GM18951 (cell line): ENCODE results near the gene TMTC3.

Experiments used
- POLR2A ChIP-seq: IDR thresholded peaks from 4 replicates; pipeline ENCODE4 v1.6.1; 2011; ENCODE audit warnings: mild to moderate bottlenecking; ENCODE audit not compliant: insufficient read length, insufficient read depth; ENCODE audit errors: extremely low read depth
- in situ Hi-C: fragments of 300-500 bp; cut with MboI; formaldehyde crosslinking; loops from one replicate; pipeline ENCODE4 v1.12.0; 2022; ENCODE audit warnings: low sequenced_read_pairs, mixed read lengths, inconsistent platforms; ENCODE audit not compliant: unreplicated experiment

The TMTC3 gene

GRCh38 chr12:88144037-88144436 is 1.9 kb downstream of the TMTC3 start:
- in situ Hi-C loops = no loop called here
- TF ChIP-seq POLR2A = no peak

- in situ Hi-C loops = no loop called here
- TF ChIP-seq POLR2A = no peak
Measured at GRCh38 chr12:88144546-88145468, 2.7 kb downstream of the TMTC3 start.

- in situ Hi-C loops = no loop called here
- no peak for TF ChIP-seq POLR2A
Measured at GRCh38 chr12:88145567-88146505, 3.7 kb downstream of the TMTC3 start.

- in situ Hi-C loops = no loop called here
- TF ChIP-seq POLR2A = no peak
Measured at GRCh38 chr12:88150063-88150462, 8.0 kb downstream of the TMTC3 start.

- in situ Hi-C loops = no loop called here
- TF ChIP-seq POLR2A = no peak
Measured at GRCh38 chr12:88153959-88154358, 11.9 kb downstream of the TMTC3 start.

GRCh38 chr12:88156075-88156654 is 14.1 kb downstream of the TMTC3 start:
- TF ChIP-seq POLR2A = no peak
- in situ Hi-C loops = no loop called here

- in situ Hi-C loops = no loop called here
- TF ChIP-seq POLR2A = no peak
Measured at GRCh38 chr12:88163371-88163770, 21.3 kb downstream of the TMTC3 start.

- in situ Hi-C loops = no loop called here
- TF ChIP-seq POLR2A = no peak
Measured at GRCh38 chr12:88166179-88166578, 24.1 kb downstream of the TMTC3 start.

GRCh38 chr12:88167384-88167783 is 25.3 kb downstream of the TMTC3 start:
- TF ChIP-seq POLR2A = no peak
- in situ Hi-C loops = no loop called here

- in situ Hi-C loops = no loop called here
- TF ChIP-seq POLR2A = no peak
Measured at GRCh38 chr12:88172844-88173407, 30.8 kb downstream of the TMTC3 start.

- in situ Hi-C loops = no loop called here
- no peak for TF ChIP-seq POLR2A
Measured at GRCh38 chr12:88175544-88175943, 33.4 kb downstream of the TMTC3 start.

- TF ChIP-seq POLR2A = no peak
- in situ Hi-C loops = no loop called here
Measured at GRCh38 chr12:88179436-88180014, 37.4 kb downstream of the TMTC3 start.

- in situ Hi-C loops = no loop called here
- no peak for TF ChIP-seq POLR2A
Measured at GRCh38 chr12:88181881-88182280, 39.8 kb downstream of the TMTC3 start.

GRCh38 chr12:88182416-88182815 is 40.3 kb downstream of the TMTC3 start:
- in situ Hi-C loops = no loop called here

More at GRCh38 chr12:88182416-88182815, 40.3 kb downstream of the TMTC3 start:
- TF ChIP-seq POLR2A = no peak
